ENCODE results near the gene PRKAG1.

The PRKAG1 gene

DNA sequence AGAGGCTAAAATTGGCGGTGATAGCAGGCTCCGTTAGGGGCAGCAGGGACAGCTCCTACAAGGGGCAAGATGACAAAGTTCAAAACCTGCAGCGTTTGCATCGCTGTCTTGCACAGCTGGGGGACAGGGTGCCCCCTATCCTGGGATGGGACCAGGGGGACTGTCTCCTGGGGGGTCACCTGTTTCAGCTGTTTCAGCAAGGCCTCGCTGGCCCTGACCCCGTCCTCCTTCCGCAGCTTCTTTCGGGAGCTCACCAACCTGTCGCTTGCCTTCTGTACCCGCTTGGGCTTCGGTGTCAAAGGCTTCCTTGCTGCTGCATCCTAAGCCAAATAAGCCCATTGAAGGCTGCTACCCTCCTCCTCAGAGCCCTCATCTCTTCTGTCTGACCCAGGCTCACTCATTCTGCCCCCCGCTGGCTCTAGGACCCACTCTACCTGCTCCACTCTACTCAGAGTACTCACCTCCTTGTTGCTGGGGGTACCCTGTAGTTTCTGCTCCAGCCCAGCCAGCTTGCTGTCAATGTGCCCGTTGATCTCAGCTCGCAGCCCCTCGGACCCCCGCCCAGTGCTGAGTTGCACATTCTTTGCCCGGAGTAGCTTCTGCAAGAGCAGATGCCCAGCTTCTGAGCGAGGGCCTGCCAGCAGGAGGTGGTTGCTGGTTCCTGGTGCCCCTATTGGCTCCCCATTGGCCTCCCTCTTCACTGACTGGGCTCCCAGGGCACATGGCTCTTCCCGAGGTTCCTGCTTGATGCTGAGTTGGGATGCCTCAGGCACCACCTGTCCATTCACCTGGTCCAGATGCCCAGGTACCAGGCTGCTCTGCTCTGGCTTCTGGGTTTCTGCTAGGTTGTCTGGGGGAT, 12.4 kb upstream of the PRKAG1 start:
- no peak for DNase-seq

DNA sequence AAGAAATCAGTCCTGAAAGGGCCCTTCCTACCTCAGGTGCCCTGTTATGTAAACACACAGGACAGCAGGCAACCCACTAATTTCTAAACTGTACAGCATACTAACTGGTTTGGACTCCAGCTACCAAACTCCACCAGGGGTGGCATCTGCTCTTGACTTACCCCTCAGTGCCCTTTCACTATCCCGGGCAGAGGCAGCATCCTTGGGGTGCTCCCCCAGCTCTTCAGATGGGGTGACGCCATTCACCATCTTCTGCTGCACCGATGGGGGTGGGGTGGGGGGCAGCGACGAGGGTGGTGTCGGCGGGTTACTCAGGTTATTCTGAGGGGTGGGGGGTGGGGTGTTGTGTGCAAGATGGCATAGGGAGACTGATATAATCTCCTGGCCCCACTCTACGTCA, 11.5 kb upstream of the PRKAG1 start:
- no peak for DNase-seq

DNA sequence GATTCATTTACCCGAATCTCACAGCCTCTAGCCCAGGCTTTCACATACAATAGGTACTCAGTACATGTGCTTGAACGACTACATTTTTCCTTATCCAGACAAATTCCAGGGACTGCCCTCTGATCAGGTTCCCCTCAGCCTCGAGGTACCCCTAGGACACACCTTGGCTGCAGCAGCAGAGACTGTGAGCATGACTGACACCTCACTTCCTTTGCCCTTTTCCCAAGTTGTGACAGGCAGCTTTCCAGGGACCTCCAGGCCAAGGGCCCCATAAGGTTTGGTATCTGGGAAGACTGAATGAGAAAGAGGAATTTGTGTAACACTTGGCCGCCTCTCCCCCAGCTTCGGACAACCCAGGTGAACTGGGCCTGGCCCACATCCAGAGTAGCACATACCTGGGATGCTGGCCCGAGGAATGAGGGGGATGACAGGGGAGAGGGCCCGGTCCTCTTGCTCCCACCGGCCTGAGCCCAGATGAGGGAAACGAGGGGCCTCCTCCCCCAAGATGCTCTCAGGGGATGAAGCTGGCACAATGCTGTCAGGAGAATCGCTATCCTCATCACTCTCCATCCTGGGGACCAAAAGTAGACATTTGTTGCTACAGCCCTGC, 10.2 kb upstream of the PRKAG1 start:
- no peak for DNase-seq

DNA sequence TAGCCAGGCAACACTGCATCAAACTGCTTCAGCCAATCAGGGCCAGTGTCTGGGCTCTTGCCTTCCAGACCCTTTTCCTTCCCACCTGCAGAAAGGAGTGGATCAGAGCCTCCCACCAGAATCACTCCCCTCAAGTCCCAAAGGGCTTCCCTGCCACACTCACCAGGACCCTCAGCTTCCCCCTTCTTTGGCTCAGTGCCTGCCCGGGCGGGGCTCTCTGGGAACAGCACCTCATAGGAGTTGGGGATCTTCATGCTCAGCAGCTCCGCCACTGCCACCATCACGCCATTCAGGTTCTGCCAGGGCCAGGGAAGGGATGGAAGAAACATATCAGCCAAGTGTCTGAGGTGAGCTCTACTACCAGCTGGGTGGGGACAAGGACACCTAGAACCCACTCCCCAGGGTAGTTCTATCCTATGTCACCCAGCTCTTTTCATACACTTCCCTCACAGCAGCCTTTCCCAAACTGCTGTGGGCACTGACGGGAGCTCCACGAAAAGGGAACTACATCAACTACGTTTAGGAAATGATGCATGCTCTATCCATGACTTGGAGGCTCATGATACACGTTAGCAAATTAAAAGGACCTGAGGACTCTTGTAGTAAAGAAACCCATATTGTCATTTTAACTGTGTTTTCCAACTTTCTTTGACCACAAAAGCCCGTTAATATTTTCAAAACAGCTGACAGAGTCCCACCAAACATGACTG, 9.4 kb upstream of the PRKAG1 start:
- no peak for DNase-seq

DNA sequence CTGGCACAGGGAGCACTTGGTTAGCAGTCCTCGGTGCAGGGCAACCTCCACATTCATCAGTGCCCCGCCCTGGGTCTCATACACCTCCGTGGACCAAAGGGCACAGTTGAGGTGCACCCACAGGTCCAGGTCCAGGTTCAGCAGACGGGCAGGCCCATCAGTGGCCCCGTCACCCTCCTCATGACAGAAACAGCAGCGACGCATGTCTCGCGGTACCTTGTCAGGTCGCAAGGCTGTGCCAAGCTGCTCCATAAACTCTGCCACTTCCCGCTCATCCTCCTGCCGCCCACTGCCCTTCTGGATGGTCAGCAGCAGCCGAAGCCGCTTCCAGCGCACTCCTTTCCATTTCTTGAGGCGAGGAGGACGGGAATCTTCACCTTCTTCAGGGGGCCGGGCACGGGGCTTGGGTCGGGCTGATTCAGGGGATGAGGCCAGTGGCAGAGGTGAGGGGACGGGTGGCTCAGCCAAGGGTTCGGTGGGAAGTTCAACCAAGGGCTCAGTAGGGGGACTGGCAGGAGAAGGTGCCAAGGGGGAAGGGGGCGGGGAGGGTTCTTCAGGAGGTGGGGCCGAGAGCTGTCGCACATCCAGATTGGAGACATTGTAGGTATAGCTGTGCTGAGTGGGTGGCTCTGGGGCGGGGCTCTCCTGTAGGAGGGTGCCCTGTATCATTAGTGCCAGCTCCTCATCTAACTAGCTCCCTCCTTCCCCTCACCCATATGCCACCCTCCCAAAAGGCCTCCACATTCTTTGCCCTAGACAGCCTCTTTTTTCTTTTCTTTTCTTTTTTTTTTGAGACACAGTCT, 8.3 kb upstream of the PRKAG1 start:
- no peak for DNase-seq

DNA sequence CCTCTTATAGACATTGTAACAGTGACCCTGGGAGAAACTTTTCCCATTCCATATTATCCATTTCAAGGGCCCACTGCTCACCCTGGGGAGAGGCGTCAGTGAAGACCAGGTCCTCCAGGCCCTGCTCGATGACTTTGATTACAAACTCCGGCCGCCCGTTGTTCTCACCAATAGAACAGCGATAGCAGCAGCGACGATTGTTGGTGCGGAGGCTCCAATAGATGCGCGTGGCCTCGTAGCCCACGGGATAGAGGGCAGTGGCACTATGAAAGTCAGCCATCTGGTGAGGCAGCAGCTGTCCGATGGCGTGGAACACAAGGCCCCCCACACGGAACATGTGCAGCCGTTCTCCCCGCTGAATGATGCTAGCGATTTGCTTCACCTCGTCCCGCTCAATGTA, 7.5 kb upstream of the PRKAG1 start:
- DNase-seq, result no peak

DNA sequence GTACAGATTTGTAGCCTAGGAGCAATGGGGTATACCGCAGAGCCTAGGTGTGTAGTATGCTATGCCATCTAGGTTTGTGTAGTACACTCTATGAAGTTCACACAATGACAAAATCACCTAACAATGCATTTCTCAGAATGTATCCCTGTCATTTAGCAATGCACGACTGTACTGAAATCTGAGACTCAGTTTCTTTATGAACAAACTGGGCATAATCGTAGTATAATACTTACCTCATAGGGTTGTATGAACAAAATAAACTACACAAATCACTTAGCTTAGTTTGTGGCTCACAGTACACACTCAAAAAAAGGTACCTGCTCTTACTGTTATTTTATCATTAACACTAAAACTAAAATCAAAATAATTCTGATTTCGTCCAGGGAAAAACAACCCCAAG, 6.9 kb upstream of the PRKAG1 start:
- DNase-seq, result no peak

DNA sequence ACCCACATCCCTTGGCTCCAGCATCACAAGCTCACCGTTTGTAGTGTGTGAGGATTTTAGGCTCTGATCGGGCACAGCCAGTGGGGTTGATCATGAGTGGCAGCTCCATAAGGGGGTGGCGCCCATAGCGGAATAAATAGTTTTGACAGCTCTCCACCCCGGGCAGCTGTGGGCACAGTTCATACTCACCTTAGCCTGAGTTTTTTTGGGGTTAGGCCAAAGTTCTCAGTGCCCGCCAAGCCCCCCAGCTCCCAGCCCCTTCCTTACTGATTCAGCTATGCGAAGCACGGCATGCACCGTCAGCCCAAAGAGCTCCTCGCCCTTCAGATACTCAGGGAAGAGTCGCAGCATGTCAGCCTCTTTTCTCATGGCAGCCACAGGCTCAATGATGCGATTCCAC, 6.0 kb upstream of the PRKAG1 start:
- DNase-seq, result no peak

DNA sequence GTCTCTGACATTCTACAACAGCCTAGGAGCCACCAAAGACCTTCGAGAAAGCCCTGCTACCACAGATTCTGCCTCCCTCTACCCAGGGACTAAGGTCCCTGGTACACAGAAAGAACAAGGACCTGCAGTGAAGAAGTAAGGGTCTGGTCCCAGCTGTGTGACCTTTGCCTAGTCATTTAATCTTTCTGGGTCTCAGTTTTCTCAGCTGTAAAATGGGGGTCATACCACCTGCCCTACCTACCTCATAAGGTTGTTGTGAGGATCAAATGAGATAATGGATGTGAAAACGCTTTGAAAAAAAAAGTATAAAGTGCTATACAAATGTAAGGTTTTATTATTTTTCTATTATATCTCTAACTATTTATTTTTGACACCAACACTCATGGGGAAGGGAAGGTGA, 5.2 kb upstream of the PRKAG1 start:
- DNase-seq, result no peak

DNA sequence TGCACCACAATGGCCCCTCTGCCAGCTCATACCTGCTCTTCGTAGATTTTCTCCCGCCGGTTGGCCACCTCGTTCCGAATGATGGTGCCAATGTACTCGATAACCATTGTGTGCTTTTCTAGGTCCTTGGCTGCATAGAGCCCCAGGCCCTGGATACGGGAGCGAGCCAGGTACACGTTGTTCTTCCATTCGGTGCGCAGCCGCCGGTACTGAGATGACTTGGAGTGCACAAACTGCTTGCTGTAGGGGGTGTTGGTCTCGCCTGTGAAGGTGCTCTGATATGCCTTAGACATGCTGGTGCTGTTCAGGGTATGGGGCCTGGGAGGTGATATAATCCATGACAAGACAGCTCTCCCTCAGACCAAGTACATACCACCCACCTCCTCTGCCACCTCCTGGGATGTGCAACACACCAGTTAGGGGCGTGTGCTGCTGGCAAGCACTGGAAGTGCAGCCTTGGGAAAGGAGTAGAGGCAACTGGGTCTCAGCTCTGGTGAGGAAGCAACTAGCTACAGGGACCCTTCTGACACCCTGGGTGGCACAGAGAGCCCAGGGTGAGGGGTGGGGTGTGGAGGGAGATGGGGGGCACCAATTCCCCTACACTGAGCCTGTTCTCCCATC, 4.1 kb upstream of the PRKAG1 start:
- DNase-seq, result no peak

DNA sequence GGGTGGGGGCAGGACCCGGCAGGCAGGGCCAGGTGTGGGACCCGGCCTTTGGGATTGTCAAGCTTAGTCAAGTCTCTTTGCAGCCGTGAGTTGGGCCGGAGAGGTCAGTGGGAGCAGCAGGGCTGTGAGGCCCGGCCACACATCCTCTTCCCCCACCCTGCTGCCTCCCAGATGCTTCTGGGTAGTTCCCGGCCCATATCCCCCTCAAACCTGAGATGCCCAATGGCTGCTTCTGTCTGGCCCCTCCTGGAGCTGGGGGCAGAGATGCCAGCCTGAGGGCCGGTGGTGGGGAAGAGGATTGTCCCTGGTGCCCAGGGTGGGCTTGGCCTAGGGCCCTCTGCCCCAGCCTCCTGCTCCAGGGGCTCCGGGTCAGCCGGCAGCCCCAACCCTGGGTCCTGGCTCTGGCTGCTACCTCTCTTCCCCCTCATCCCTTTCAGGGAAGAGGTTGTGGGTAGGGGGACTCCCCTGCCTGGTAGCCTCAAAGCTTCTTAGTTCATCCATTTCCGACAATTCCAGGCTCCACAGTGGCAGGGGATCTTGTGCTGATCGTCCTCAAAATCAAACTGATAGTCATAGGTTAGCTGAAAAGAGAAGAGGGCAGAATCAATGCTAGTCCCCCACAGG, 2.8 kb upstream of the PRKAG1 start:
- no peak for DNase-seq

DNA sequence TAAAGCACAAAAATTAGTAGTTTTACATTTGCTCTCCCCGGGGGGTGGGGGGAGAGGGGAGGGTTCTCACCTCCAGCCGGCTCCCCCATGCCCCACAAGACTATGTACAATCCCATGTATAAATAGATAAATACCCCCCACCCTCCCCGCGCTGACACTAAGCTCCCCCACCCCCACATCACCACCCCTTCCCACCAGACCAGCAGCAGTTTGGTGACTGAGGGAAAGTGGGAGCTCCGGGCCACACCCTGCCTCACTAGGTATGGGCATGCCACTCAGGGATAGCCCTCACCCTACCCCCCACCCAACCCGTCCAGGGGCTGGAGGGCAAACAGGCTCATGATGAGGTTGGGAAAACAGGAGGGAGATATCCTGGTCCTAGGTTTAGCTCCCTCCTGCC, 1.9 kb upstream of the PRKAG1 start:
- no peak for DNase-seq

DNA sequence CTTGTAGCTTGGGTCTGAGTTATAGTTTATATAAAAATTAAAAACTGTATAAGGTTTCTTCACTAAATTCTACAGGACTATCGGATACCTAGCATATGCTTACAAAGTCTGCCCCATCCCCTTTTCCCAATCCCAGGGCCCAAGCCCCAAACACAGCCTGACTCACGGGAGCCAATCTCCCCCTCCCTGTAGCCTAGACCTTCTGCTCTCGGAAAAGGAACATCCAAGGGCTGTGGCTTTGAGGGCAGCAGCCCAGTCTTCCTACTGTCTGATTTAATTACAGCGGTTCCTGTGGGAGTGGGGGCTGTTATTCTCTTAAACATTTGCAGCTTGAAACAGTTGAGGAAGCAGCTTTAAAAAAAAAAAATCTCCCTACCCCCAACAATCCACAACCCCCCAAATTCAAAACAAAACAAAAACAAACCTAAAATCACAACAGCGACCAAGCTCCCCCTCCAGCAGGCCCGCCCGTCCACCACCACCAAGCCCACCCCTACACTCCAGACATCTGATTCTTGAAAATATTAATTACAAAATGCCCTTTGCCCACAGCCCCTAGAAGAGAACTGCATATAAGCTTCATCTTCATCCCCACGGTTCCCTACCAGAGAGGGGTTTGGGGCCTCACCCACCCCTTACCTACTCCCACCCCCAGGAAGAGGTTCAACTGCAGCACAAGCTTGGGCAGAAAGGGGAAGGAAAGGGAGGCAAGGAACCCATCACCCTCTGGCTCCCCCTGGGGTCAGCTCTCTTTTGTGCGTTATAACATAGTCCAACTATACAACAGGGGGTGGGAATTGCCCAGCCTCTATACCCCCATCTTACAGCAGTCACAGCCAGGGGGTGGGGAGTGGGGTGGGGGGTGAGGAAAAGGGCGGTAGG, 1.1 kb upstream of the PRKAG1 start:
- DNase-seq, result no peak

DNA sequence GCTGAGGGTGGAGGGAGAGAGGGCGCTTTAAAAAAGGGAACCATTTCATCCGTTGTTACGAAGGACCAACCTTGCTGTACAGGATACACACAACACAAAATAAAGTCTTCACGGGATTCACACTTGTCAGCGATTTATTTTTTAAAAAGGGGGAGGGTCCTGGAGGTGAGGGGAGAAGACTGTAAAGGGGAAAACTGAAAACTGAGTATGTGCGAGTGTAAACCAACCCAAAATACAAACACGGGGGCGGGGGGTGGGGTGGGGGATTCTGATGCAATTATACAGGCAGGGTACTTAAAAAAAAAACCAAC, 499 bp upstream of the PRKAG1 start:
- DNase-seq, result no peak

DNA sequence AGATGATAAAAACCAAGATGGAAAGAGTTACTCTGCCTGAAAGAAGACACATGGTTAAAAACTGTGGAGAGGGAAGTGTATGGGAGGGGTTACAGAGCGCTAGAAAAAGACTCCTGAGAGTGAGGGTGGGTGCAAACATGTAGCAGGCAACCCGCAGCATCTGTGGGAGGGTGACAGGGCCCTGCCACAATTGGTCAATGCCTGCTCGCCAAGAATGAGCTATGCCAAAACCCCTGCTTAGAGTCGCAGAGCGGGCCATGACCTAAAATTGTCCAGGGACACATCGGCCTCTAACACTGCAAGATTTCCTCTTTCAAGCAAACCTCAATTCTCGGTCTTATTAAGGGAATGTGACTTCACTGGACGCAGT, 700 bp downstream of the PRKAG1 start:
- no peak for DNase-seq

DNA sequence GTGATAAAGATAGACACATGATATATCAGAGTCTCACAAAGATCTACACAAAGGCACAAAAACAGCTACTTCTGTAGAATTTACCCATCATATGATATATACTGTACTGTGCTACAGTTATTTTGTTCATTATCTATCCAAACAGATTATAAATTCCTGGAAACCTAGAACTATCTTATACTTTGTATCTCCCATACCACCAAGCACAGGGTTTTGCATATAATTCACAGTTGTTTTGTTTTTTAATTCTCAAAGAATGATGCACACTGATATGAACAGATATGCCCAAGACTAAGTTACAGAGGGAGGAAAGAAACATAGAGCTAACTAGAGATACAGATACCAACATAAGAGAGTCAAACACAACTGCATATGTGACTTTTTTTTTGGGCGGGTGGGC, 3.4 kb downstream of the PRKAG1 start:
- DNase-seq, result no peak

DNA sequence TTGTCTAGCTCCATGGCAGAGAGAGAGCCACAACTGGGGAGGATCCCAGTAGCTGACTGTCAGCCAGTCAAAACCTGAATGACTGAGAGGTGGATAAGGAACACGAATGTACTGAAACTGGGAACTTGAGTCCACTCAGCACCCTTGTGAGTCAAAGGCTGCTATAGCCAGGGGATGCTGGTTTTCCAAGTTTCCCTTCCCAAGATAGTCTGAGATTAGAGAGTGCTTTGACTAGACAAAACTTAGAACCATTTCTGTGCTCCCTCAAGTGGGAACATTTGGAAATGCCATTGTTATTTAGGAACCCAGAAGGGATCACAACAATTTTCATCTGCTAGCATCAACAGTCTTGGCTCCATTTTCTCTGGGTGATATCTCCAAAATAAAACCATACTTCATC, 4.0 kb downstream of the PRKAG1 start:
- DNase-seq, result no peak

DNA sequence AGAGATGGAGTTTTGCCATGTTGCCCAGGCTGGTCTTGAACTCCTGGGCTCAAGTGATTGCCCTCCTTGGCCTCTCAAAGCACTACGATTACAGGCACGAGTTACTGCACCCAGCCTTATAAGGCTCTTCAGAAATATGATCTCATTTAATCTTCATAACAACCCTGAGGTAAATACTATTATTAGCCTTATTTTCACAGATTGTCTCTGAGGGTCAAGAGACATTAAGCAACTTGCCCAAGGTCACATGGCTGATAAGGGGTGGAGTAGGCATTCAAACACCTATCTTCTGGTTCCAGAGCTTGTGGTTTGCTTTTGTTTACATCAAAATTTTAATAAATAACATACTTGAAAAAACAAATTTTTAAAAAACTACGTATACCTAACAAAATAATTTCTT, 5.1 kb downstream of the PRKAG1 start:
- no peak for DNase-seq

DNA sequence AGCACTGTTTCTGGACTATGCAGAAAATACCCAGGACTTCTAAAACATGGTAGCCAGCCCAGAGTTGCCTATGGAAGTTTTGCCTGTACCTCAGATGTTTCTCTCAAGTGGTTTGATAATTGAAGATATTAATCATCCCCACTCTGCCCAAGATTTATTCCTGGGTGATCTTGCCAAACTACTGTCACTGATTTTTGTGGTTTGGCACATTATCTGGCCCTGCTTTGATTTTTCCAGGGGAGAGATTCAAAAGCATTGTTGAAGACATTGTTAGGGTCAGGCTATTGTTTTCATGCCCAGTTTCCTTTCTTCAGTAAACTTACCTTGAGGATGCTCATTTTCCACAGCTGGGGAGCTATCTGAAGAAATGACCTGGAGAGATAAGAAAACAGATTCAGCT, 5.8 kb downstream of the PRKAG1 start:
- DNase-seq, result no peak

DNA sequence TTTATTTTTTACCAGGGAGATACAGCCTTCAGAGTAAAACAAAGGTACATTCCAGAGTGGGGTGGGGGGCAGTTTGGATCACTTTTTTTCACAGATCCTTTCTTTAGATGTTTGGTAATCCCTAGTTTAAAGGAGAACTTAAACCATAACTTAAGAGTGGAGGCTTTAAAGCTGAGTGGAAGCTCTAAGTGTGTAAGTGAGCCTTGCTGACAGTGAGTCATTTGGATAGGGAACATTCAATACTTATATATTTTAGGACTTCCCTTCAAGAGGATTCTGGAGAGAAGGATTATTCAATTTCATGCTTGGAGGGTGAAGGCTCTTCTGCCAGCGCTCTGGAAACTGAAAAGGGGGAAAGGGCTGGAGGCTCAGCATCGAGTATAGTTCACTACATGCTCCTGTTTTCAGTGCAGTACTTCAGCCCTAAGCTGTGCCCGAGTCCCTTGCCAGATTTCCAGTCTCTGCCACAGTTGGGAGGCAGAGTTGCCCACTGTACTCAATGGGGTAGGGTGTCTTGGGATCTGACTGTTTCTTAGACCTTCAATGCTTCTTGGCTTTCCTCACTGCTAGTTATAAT, 8.4 kb downstream of the PRKAG1 start:
- no peak for DNase-seq

DNA sequence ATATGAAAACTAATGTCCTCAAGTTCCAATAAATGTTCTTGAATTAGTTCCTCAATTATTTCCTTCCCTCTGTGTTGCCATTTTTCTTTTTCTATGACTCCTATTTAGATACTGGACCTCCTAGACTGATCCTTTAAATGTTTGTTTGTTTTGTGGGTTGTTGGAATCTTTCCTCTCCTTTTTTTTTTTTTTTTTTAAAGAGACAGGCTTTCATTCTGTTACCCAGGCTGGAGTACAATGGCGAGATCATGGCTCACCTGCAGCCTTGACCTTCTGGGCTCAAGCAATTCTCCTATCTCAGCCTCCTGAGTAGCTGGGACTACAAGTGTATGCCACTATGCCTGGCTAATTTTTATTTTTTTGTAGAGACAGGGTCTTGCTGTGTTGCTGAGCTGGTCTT, 9.6 kb downstream of the PRKAG1 start:
- DNase-seq, result no peak
